Neural cell (in vitro differentiated cells): ENCODE measurements around the gene TRIO.

Source experiments
- EP300 ChIP-seq: fragments of 450-650 bp; conservative IDR thresholded peaks from 2 replicates; pipeline ENCODE4 v1.6.1; 2014; ENCODE audit warnings: antibody characterized with exemption, mild to moderate bottlenecking, moderate library complexity; ENCODE audit not compliant: poor library complexity, severe bottlenecking
- EZH2 ChIP-seq: fragments of 200-600, 300-800 bp; shearing (Covaris generic), sonication (generic); IDR thresholded peaks from 2 replicates; pipeline ENCODE4 v1.6.1; 2014; ENCODE audit warnings: antibody characterized with exemption, low read length, borderline replicate concordance, mild to moderate bottlenecking; ENCODE audit not compliant: insufficient read depth, poor library complexity, severe bottlenecking
- MXI1 ChIP-seq: fragments of 450-650 bp; conservative IDR thresholded peaks from 2 replicates; pipeline ENCODE4 v1.6.1; 2014; ENCODE audit warnings: antibody characterized with exemption, mild to moderate bottlenecking; ENCODE audit not compliant: poor library complexity, severe bottlenecking
- POLR2AphosphoS5 ChIP-seq: IDR thresholded peaks from 2 replicates; pipeline ENCODE4 v1.6.1; 2012
- RAD21 ChIP-seq: fragments of 450-650 bp; conservative IDR thresholded peaks from 2 replicates; pipeline ENCODE4 v1.6.1; 2014; ENCODE audit warnings: antibody characterized with exemption, mild to moderate bottlenecking, moderate library complexity
- SMC3 ChIP-seq: fragments of 450-650 bp; conservative IDR thresholded peaks from 2 replicates; pipeline ENCODE4 v1.6.1; 2014; ENCODE audit warnings: antibody characterized with exemption, mild to moderate bottlenecking, moderate library complexity; ENCODE audit not compliant: poor library complexity
- TF ChIP-seq, protein P1 (sequence below): fragments of 450-650 bp; IDR thresholded peaks from 2 replicates; pipeline ENCODE4 v1.5.1; 2014; ENCODE audit warnings: antibody characterized with exemption, mild to moderate bottlenecking, moderate library complexity; ENCODE audit not compliant: poor library complexity, severe bottlenecking
- TF ChIP-seq, protein P2 (sequence below): IDR thresholded peaks from 2 replicates; pipeline ENCODE4 v1.6.1; 2012; ENCODE audit warnings: borderline replicate concordance

DNA sequence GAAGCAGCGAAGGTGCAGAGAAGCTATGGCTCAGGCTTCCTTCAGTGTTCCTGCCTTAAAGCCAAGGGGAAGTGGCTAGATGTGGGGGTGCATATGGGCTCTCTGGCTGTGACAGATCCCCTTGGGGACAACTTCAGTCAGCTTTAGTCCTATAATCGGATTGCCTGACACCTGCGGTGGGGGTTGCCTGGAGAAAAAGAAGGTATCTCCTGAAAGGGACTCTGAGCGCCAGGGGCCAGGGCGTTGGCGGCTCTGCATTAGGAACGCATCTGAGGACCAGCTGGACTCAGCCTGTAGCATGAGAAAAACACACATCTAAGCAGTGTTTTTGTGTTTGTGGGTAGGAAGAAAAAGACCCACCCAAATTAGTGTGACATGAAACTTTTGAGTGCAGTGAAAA, 354.2 kb downstream of the TRIO start:
- TF ChIP-seq, protein P1, sequence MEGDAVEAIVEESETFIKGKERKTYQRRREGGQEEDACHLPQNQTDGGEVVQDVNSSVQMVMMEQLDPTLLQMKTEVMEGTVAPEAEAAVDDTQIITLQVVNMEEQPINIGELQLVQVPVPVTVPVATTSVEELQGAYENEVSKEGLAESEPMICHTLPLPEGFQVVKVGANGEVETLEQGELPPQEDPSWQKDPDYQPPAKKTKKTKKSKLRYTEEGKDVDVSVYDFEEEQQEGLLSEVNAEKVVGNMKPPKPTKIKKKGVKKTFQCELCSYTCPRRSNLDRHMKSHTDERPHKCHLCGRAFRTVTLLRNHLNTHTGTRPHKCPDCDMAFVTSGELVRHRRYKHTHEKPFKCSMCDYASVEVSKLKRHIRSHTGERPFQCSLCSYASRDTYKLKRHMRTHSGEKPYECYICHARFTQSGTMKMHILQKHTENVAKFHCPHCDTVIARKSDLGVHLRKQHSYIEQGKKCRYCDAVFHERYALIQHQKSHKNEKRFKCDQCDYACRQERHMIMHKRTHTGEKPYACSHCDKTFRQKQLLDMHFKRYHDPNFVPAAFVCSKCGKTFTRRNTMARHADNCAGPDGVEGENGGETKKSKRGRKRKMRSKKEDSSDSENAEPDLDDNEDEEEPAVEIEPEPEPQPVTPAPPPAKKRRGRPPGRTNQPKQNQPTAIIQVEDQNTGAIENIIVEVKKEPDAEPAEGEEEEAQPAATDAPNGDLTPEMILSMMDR = no peak
- TF ChIP-seq EP300 (no peak), POLR2AphosphoS5 (no peak), RAD21 (no peak), MXI1 (no peak), EZH2 (no peak), SMC3 (no peak)
- TF ChIP-seq, protein P2, sequence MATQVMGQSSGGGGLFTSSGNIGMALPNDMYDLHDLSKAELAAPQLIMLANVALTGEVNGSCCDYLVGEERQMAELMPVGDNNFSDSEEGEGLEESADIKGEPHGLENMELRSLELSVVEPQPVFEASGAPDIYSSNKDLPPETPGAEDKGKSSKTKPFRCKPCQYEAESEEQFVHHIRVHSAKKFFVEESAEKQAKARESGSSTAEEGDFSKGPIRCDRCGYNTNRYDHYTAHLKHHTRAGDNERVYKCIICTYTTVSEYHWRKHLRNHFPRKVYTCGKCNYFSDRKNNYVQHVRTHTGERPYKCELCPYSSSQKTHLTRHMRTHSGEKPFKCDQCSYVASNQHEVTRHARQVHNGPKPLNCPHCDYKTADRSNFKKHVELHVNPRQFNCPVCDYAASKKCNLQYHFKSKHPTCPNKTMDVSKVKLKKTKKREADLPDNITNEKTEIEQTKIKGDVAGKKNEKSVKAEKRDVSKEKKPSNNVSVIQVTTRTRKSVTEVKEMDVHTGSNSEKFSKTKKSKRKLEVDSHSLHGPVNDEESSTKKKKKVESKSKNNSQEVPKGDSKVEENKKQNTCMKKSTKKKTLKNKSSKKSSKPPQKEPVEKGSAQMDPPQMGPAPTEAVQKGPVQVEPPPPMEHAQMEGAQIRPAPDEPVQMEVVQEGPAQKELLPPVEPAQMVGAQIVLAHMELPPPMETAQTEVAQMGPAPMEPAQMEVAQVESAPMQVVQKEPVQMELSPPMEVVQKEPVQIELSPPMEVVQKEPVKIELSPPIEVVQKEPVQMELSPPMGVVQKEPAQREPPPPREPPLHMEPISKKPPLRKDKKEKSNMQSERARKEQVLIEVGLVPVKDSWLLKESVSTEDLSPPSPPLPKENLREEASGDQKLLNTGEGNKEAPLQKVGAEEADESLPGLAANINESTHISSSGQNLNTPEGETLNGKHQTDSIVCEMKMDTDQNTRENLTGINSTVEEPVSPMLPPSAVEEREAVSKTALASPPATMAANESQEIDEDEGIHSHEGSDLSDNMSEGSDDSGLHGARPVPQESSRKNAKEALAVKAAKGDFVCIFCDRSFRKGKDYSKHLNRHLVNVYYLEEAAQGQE = no peak
